ENCODE measurements around the gene EHBP1L1.

The EHBP1L1 gene

DNA sequence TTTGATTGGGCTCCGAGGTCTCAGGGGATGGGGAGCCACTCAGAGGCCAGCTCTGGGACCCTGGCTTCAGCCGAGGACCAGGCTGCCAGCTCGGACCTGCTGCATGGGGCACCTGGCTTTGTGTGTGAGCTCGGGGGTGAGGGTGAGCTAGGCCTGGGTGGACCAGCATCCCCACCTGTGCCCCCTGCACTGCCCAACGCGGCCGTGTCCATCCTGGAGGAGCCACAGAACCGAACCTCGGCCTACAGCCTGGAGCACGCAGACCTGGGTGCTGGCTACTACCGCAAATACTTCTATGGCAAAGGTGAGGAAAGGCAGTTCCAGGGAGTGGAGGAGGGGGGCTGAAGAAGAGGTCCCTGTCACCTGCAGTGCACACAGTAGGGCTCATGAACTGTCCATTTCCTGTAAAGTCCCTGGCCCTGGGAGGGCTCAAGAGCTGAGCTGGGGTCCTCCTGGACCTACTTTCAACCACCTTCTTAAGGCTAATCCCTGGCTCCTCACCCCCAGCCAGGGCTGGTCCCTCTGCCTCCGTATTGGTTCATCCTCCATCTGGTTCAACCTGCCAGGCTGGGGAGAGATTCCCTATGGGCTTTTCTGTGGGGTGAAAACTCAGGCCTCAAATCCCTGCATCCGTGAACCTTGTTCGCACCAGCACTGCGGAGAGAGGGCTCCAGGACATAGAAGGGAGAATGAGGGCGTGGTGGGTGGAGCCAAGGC, 65.6 kb downstream of the EHBP1L1 start:
- H3K27ac ChIP-seq (ENCODE audit: low read depth, low read length) = no peak overlapping the region
- peaks cover 16% of the 10 kb centered on the region; the same call in 1 of the 2 replicates for H3K36me3 ChIP-seq (ENCODE audit: insufficient read depth, low read length)
- no peaks in the 10 kb centered on the region for H3K27me3 ChIP-seq (ENCODE audit: insufficient read depth, low read length)
- no peak overlapping the region for H2AFZ ChIP-seq (ENCODE audit: low read length, unreplicated experiment)
- no peak overlapping the region for H3K4me3 ChIP-seq (ENCODE audit: low read depth, low read length)
- H3K79me2 ChIP-seq (ENCODE audit: control insufficient read depth, insufficient read depth, low read length, unreplicated experiment) = peaks cover 10% of the 10 kb centered on the region
- peaks cover 37% of the 10 kb centered on the region for H3K4me1 ChIP-seq (ENCODE audit: control insufficient read depth, insufficient read depth, low read length, unreplicated experiment)

Data from ACC112 (cell line).